ENCODE results near the gene CENATAC. TPM values are rescaled to one million over a fixed set of nuclear protein-coding genes. Genes with fewer than 3 reads are reported as not detected.
"Not testable (repeated sequence)": the region's sequence is repeated elsewhere in the genome, so short reads cannot be mapped to it uniquely, and the experiment has no call there.

The CENATAC gene
- total and polyA plus RNA-seq, 5 donors = 12.2 to 18.9 (median 17.0) TPM

GRCh38 chr11:119039471-119039870 is 41.5 kb downstream of the CENATAC start:
- H3K27ac ChIP-seq (ENCODE audit: low read length); H3K4me3 ChIP-seq (ENCODE audit: low read length); H3K27me3 ChIP-seq (ENCODE audit: control insufficient read depth, insufficient read depth); intact Hi-C loops (cut with DNase I); ATAC-seq; H3K4me1 ChIP-seq (ENCODE audit: control insufficient read depth, insufficient read depth, low read length); DNase-seq; H3K9me3 ChIP-seq (ENCODE audit: control insufficient read depth, low read length): not testable (repeated sequence)
- 31% methylated on average over 11 of the region's 11 CpGs for WGBS

GRCh38 chr11:119041821-119042514 is 44.0 kb downstream of the CENATAC start:
- DNase-seq (no peak), ATAC-seq (no peak)
- intact Hi-C loops (cut with DNase I) = no loop called here
- Histone ChIP-seq H3K27me3 (ENCODE audit: control insufficient read depth, insufficient read depth) (no peaks in the 10 kb centered on the region), H3K4me1 (ENCODE audit: control insufficient read depth, insufficient read depth, low read length) (no peaks in the 10 kb centered on the region), H3K4me3 (ENCODE audit: low read length) (no peak overlapping the region), H3K9me3 (ENCODE audit: control insufficient read depth, low read length) (no peaks in the 10 kb centered on the region), H3K27ac (ENCODE audit: low read length) (no peak overlapping the region)
- WGBS = 91% methylated on average over 4 of the region's 4 CpGs

GRCh38 chr11:119042927-119043326 is 45.0 kb downstream of the CENATAC start:
- 86% methylated on average over 9 of the region's 9 CpGs for WGBS
- intact Hi-C loops (cut with DNase I) = no loop called here

GRCh38 chr11:119044708-119045107 is 46.8 kb downstream of the CENATAC start:
- 69% methylated on average over 6 of the region's 6 CpGs for WGBS
- Histone ChIP-seq H3K27ac (ENCODE audit: low read length) (no peak overlapping the region), H3K9me3 (ENCODE audit: control insufficient read depth, low read length) (no peaks in the 10 kb centered on the region), H3K27me3 (ENCODE audit: control insufficient read depth, insufficient read depth) (no peaks in the 10 kb centered on the region), H3K4me1 (ENCODE audit: control insufficient read depth, insufficient read depth, low read length) (no peaks in the 10 kb centered on the region), H3K4me3 (ENCODE audit: low read length) (no peak overlapping the region)
- ATAC-seq (no peak), DNase-seq (no peak)
- intact Hi-C loops (cut with DNase I) = no loop called here

More at GRCh38 chr11:119042927-119043326, 45.0 kb downstream of the CENATAC start:
- Histone ChIP-seq H3K27ac (ENCODE audit: low read length) (no peak overlapping the region), H3K4me3 (ENCODE audit: low read length) (no peak overlapping the region), H3K4me1 (ENCODE audit: control insufficient read depth, insufficient read depth, low read length) (no peaks in the 10 kb centered on the region), H3K27me3 (ENCODE audit: control insufficient read depth, insufficient read depth) (no peaks in the 10 kb centered on the region), H3K9me3 (ENCODE audit: control insufficient read depth, low read length) (no peaks in the 10 kb centered on the region)
- DNase-seq (no peak), ATAC-seq (no peak)

GRCh38 chr11:119046489-119046888 is 48.6 kb downstream of the CENATAC start:
- intact Hi-C loops (cut with DNase I) = no loop called here
- no peak for ATAC-seq
- Histone ChIP-seq H3K4me3 (ENCODE audit: low read length) (no peak overlapping the region), H3K4me1 (ENCODE audit: control insufficient read depth, insufficient read depth, low read length) (no peaks in the 10 kb centered on the region), H3K27ac (ENCODE audit: low read length) (no peak overlapping the region), H3K27me3 (ENCODE audit: control insufficient read depth, insufficient read depth) (no peaks in the 10 kb centered on the region), H3K9me3 (ENCODE audit: control insufficient read depth, low read length) (no peaks in the 10 kb centered on the region)
- WGBS = 97% methylated on average over 6 of the region's 6 CpGs
- DNase-seq = no peak

GRCh38 chr11:119047205-119047604 is 49.3 kb downstream of the CENATAC start:
- H3K4me3 ChIP-seq (ENCODE audit: low read length) = no peak overlapping the region
- no peaks in the 10 kb centered on the region for H3K4me1 ChIP-seq (ENCODE audit: control insufficient read depth, insufficient read depth, low read length)
- intact Hi-C loops (cut with DNase I) = no loop called here
- DNase-seq (no peak), ATAC-seq (no peak)
- WGBS = 97% methylated on average over 6 of the region's 6 CpGs
- H3K27ac ChIP-seq (ENCODE audit: low read length) = no peak overlapping the region
- no peaks in the 10 kb centered on the region for H3K27me3 ChIP-seq (ENCODE audit: control insufficient read depth, insufficient read depth)
- no peaks in the 10 kb centered on the region for H3K9me3 ChIP-seq (ENCODE audit: control insufficient read depth, low read length)

GRCh38 chr11:119048644-119049043 is 50.7 kb downstream of the CENATAC start:
- Histone ChIP-seq H3K27ac (ENCODE audit: low read length) (no peak overlapping the region), H3K27me3 (ENCODE audit: control insufficient read depth, insufficient read depth) (no peaks in the 10 kb centered on the region), H3K9me3 (ENCODE audit: control insufficient read depth, low read length) (no peaks in the 10 kb centered on the region), H3K4me3 (ENCODE audit: low read length) (no peak overlapping the region), H3K4me1 (ENCODE audit: control insufficient read depth, insufficient read depth, low read length) (no peaks in the 10 kb centered on the region)
- DNase-seq (no peak), ATAC-seq (no peak)
- 94% methylated on average over 9 of the region's 9 CpGs for WGBS
- intact Hi-C loops (cut with DNase I) = no loop called here

- H3K27me3 ChIP-seq (ENCODE audit: control insufficient read depth, insufficient read depth) = no peaks in the 10 kb centered on the region
- no peak for ATAC-seq
- no peak overlapping the region for H3K4me3 ChIP-seq (ENCODE audit: low read length)
- no peaks in the 10 kb centered on the region for H3K9me3 ChIP-seq (ENCODE audit: control insufficient read depth, low read length)
- H3K27ac ChIP-seq (ENCODE audit: low read length) = no peak overlapping the region
- WGBS = 91% methylated on average over 7 of the region's 7 CpGs
- H3K4me1 ChIP-seq (ENCODE audit: control insufficient read depth, insufficient read depth, low read length) = no peaks in the 10 kb centered on the region
- intact Hi-C loops (cut with DNase I) = no loop called here
- no peak for DNase-seq
These were observed 51.1 kb downstream of the CENATAC start for GRCh38 chr11:119049081-119049480.

GRCh38 chr11:119051440-119052162 is 53.7 kb downstream of the CENATAC start:
- no peaks in the 10 kb centered on the region for H3K9me3 ChIP-seq (ENCODE audit: control insufficient read depth, low read length)
- H3K4me1 ChIP-seq (ENCODE audit: control insufficient read depth, insufficient read depth, low read length) = peaks cover 3% of the 10 kb centered on the region
- intact Hi-C loops (cut with DNase I) = no loop called here
- H3K4me3 ChIP-seq (ENCODE audit: low read length) = no peak overlapping the region
- DNase-seq = no peak
- WGBS = 87% methylated on average over 17 of the region's 17 CpGs
- H3K27ac ChIP-seq (ENCODE audit: low read length) = no peak overlapping the region
- H3K27me3 ChIP-seq (ENCODE audit: control insufficient read depth, insufficient read depth) = no peaks in the 10 kb centered on the region
- ATAC-seq = no peak

GRCh38 chr11:119052163-119052814 is 54.4 kb downstream of the CENATAC start:
- intact Hi-C loops (cut with DNase I) = no loop called here
- Histone ChIP-seq H3K4me3 (ENCODE audit: low read length) (no peak overlapping the region), H3K27me3 (ENCODE audit: control insufficient read depth, insufficient read depth) (no peaks in the 10 kb centered on the region), H3K27ac (ENCODE audit: low read length) (no peak overlapping the region), H3K4me1 (ENCODE audit: control insufficient read depth, insufficient read depth, low read length) (peaks cover 3% of the 10 kb centered on the region), H3K9me3 (ENCODE audit: control insufficient read depth, low read length) (no peaks in the 10 kb centered on the region)
- DNase-seq = no peak
- 94% methylated on average over 23 of the region's 23 CpGs for WGBS
- ATAC-seq = no peak

GRCh38 chr11:119054418-119054817 is 56.5 kb downstream of the CENATAC start:
- ATAC-seq (no peak), DNase-seq (no peak)
- no peaks in the 10 kb centered on the region for H3K9me3 ChIP-seq (ENCODE audit: control insufficient read depth, low read length)
- H3K27ac ChIP-seq (ENCODE audit: low read length) = no peak overlapping the region
- no peak overlapping the region for H3K4me3 ChIP-seq (ENCODE audit: low read length)
- intact Hi-C loops (cut with DNase I) = no loop called here
- no peaks in the 10 kb centered on the region for H3K27me3 ChIP-seq (ENCODE audit: control insufficient read depth, insufficient read depth)
- WGBS = 96% methylated on average over 10 of the region's 10 CpGs
- H3K4me1 ChIP-seq (ENCODE audit: control insufficient read depth, insufficient read depth, low read length) = peaks cover 5% of the 10 kb centered on the region

Data from right cardiac atrium (tissue), 5 donors.